ENCODE data around the gene KIF20B. TPM values are rescaled to one million over a fixed set of nuclear protein-coding genes. Genes with fewer than 3 reads are reported as not detected.

Gene KIF20B
- total RNA-seq, 1 experiment from 2014 or later, result 34.5 TPM

- POLR2A ChIA-PET (ENCODE audit: unreplicated experiment), result no interaction called here
- H4K20me1 ChIP-seq (ENCODE audit: insufficient read depth), result no peaks in the 10 kb centered on the region
- no peak overlapping the region for H2AFZ ChIP-seq
- no peaks in the 10 kb centered on the region for H3K9me3 ChIP-seq (ENCODE audit: insufficient read depth, low read depth)
- BruUV-seq (replicated peaks), result no TSS peak
- no peaks in the 10 kb centered on the region for H3K9me2 ChIP-seq (ENCODE audit: insufficient read depth)
- H3K79me2 ChIP-seq (ENCODE audit: low read depth), result no peaks in the 10 kb centered on the region
- no peaks in the 10 kb centered on the region for H3K36me3 ChIP-seq (ENCODE audit: low read depth)
- H3K27me3 ChIP-seq (ENCODE audit: insufficient read depth, low read depth), result no peaks in the 10 kb centered on the region
- CTCF ChIA-PET, result no interaction called here
- intact Hi-C loops (cut with micrococcal nuclease; ENCODE audit: unreplicated experiment), result no loop called here
- no peak for TF ChIP-seq EZH2 (IDR thresholded peaks at IDR 0.05; ENCODE audit: low read depth)
- TF ChIP-seq CTCF (conservative IDR thresholded peaks at IDR 0.05), result no peak
- no peak overlapping the region for H3K27ac ChIP-seq
- H3K4me3 ChIP-seq, result no peak overlapping the region
- no peak overlapping the region for H3K4me2 ChIP-seq
- no peaks in the 10 kb centered on the region for H3F3A ChIP-seq (ENCODE audit: insufficient read depth, low read depth)
- DNase-seq, result no peak
- no peaks in the 10 kb centered on the region for H3K4me1 ChIP-seq (replicated peaks; ENCODE audit: insufficient read depth)
These were observed 71.7 kb downstream of the KIF20B start for GRCh38 chr10:89773081-89773480.

- Histone ChIP-seq H3K9me2 (ENCODE audit: insufficient read depth) (no peaks in the 10 kb centered on the region), H3K79me2 (ENCODE audit: low read depth) (no peaks in the 10 kb centered on the region), H3K27ac (no peak overlapping the region), H3K27me3 (ENCODE audit: insufficient read depth, low read depth) (no peaks in the 10 kb centered on the region), H3K9me3 (ENCODE audit: insufficient read depth, low read depth) (no peaks in the 10 kb centered on the region), H4K20me1 (ENCODE audit: insufficient read depth) (no peaks in the 10 kb centered on the region), H3K4me3 (no peak overlapping the region), H3F3A (ENCODE audit: insufficient read depth, low read depth) (no peaks in the 10 kb centered on the region), H3K4me2 (no peak overlapping the region), H2AFZ (no peak overlapping the region), H3K36me3 (ENCODE audit: low read depth) (no peaks in the 10 kb centered on the region), H3K4me1 (replicated peaks; ENCODE audit: insufficient read depth) (no peaks in the 10 kb centered on the region)
- intact Hi-C loops (cut with micrococcal nuclease; ENCODE audit: unreplicated experiment), result no loop called here
- POLR2A ChIA-PET (ENCODE audit: unreplicated experiment), result no interaction called here
- no peak for DNase-seq
- TF ChIP-seq EZH2 (IDR thresholded peaks at IDR 0.05; ENCODE audit: low read depth) (no peak), CTCF (conservative IDR thresholded peaks at IDR 0.05) (no peak)
- CTCF ChIA-PET, result no interaction called here
- no TSS peak for BruUV-seq (replicated peaks)
These were observed 75.3 kb downstream of the KIF20B start for GRCh38 chr10:89776665-89777064.

- DNase-seq, result no peak
- ChIA-PET POLR2A (ENCODE audit: unreplicated experiment) (no interaction called here), CTCF (no interaction called here)
- no peak overlapping the region for H3K4me2 ChIP-seq
- no TSS peak for BruUV-seq (replicated peaks)
- no peak for TF ChIP-seq CTCF (conservative IDR thresholded peaks at IDR 0.05)
- no peak for TF ChIP-seq EZH2 (IDR thresholded peaks at IDR 0.05; ENCODE audit: low read depth)
- H3K4me3 ChIP-seq, result no peak overlapping the region
- intact Hi-C loops (cut with micrococcal nuclease; ENCODE audit: unreplicated experiment), result no loop called here
- H4K20me1 ChIP-seq (ENCODE audit: insufficient read depth), result no peaks in the 10 kb centered on the region
- no peaks in the 10 kb centered on the region for H3K9me3 ChIP-seq (ENCODE audit: insufficient read depth, low read depth)
- no peak overlapping the region for H2AFZ ChIP-seq
- H3K79me2 ChIP-seq (ENCODE audit: low read depth), result no peaks in the 10 kb centered on the region
- no peaks in the 10 kb centered on the region for H3K36me3 ChIP-seq (ENCODE audit: low read depth)
- no peaks in the 10 kb centered on the region for H3K9me2 ChIP-seq (ENCODE audit: insufficient read depth)
- H3K27ac ChIP-seq, result no peak overlapping the region
- H3K27me3 ChIP-seq (ENCODE audit: insufficient read depth, low read depth), result no peaks in the 10 kb centered on the region
- no peaks in the 10 kb centered on the region for H3K4me1 ChIP-seq (replicated peaks; ENCODE audit: insufficient read depth)
- H3F3A ChIP-seq (ENCODE audit: insufficient read depth, low read depth), result no peaks in the 10 kb centered on the region
These were observed 81.1 kb downstream of the KIF20B start for GRCh38 chr10:89782470-89782869.
